DMS53 treated with DMSO at 0.1 percent for 48 hours (cell line): ENCODE results near the gene TBC1D17.

ENCODE experiments used
- DNase-seq: peaks from one replicate; lab custom pipeline; 2025; ENCODE audit not compliant: unreplicated experiment; lab: John Stamatoyannopoulos, UW

The TBC1D17 gene

GRCh38 chr19:49933643-49934042 is 56.1 kb downstream of the TBC1D17 start:
- no peak for DNase-seq

GRCh38 chr19:49936549-49936948 is 59.0 kb downstream of the TBC1D17 start:
- DNase-seq = no peak

DNA sequence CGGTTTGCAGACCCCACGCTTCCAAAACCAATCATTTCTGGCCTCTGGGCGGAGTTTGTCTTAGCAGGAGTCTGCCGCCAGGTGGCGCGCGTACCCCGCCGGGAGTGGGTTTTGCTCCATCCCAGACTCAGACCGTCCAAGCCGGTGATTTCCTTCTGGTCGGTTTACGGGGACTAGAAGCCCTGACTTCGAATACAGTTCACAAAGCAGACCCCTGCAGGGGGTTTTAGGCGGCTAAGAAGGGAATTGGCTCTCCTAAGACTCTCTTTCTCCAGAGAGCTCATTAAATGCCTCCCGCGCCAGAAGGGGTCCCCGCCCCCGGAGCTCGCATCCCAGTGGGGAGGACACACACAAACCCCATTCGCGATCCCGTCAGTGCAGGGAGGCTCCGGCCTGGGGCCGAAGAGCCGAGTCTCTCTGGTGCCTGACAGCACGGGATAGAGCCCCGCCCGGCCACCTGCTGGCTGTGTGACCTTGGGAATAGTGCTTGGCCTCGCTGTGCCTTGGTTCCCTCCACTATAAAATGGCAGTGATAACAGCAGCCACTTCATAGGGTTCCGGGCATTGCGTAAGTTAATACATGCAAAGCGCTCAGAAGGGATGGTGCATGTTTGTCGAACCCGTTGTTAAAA is 60.4 kb downstream of the TBC1D17 start:
- DNase-seq = peak; percentile 30
